Ishikawa (cell line): ENCODE results near the gene CHD5.

Experiments used
- CEBPB ChIP-seq: IDR thresholded peaks from 2 replicates; pipeline ENCODE4 v1.6.1; 2012
- CREB1 ChIP-seq: IDR thresholded peaks from 2 replicates; pipeline ENCODE4 v1.6.1; 2012; ENCODE audit warnings: low read depth
- EGR1 ChIP-seq: IDR thresholded peaks from 2 replicates; pipeline ENCODE4 v1.6.1; 2012
- EP300 ChIP-seq: IDR thresholded peaks from 2 replicates; pipeline ENCODE4 v1.6.1; 2012; ENCODE audit warnings: borderline replicate concordance
- FOXM1 ChIP-seq: IDR thresholded peaks from 2 replicates; pipeline ENCODE4 v1.6.1; 2012; ENCODE audit warnings: low read depth, borderline replicate concordance
- MAX ChIP-seq: IDR thresholded peaks from 2 replicates; pipeline ENCODE4 v1.6.1; 2012
- NFIC ChIP-seq: IDR thresholded peaks from 2 replicates; pipeline ENCODE4 v1.6.1; 2012
- RAD21 ChIP-seq: IDR thresholded peaks from 2 replicates; pipeline ENCODE4 v1.6.1; 2012; ENCODE audit warnings: low read depth
- REST ChIP-seq: IDR thresholded peaks from 2 replicates; pipeline ENCODE4 v1.6.1; 2012; ENCODE audit warnings: low read depth, mild to moderate bottlenecking
- TAF1 ChIP-seq: IDR thresholded peaks from 2 replicates; pipeline ENCODE4 v1.6.1; 2012; ENCODE audit warnings: low read depth, mild to moderate bottlenecking
- TCF12 ChIP-seq: IDR thresholded peaks from 2 replicates; pipeline ENCODE4 v1.6.1; 2012; ENCODE audit warnings: low read depth
- TEAD4 ChIP-seq: IDR thresholded peaks from 2 replicates; pipeline ENCODE4 v1.6.1; 2012
- USF1 ChIP-seq: IDR thresholded peaks from 2 replicates; pipeline ENCODE4 v1.6.1; 2012
- YY1 ChIP-seq: IDR thresholded peaks from 2 replicates; pipeline ENCODE4 v1.6.1; 2012; ENCODE audit warnings: low read depth
- ZBTB7A ChIP-seq: IDR thresholded peaks from 2 replicates; pipeline ENCODE4 v1.6.1; 2012; ENCODE audit warnings: low read depth

The CHD5 gene

GRCh38 chr1:6176779-6177178 is 3.3 kb downstream of the CHD5 start:
- no peak for TF ChIP-seq TCF12
- no peak for TF ChIP-seq FOXM1
- TF ChIP-seq RAD21 = no peak
- TF ChIP-seq MAX = no peak
- TF ChIP-seq REST = no peak
- TF ChIP-seq CREB1 = no peak
- TF ChIP-seq TEAD4 = no peak
- TF ChIP-seq TAF1 = no peak
- no peak for TF ChIP-seq EGR1
- TF ChIP-seq CEBPB = no peak
- no peak for TF ChIP-seq NFIC
- TF ChIP-seq EP300 = no peak
- TF ChIP-seq ZBTB7A = no peak

GRCh38 chr1:6175411-6175828 is 4.7 kb downstream of the CHD5 start:
- TF ChIP-seq REST (no peak), NFIC (no peak), TAF1 (no peak), RAD21 (no peak), CREB1 (no peak), EP300 (no peak), USF1 (no peak), ZBTB7A (no peak), FOXM1 (no peak), EGR1 (no peak), MAX (no peak), YY1 (no peak), CEBPB (no peak), TCF12 (no peak), TEAD4 (no peak)

- TF ChIP-seq YY1 (no peak), TEAD4 (no peak), FOXM1 (no peak), USF1 (no peak), CREB1 (no peak), MAX (no peak), TCF12 (no peak), REST (no peak), ZBTB7A (no peak), NFIC (no peak), EP300 (no peak), EGR1 (no peak), TAF1 (no peak), CEBPB (no peak), RAD21 (no peak)
Measured at GRCh38 chr1:6174621-6175410, 5.3 kb downstream of the CHD5 start.
